GM19035 (cell line): ENCODE measurements around the gene ACADS.

ENCODE experiments used
- ATAC-seq: cut with Tn5 transposase; IDR thresholded peaks from one replicate; pipeline ENCODE4 v1.9.1; 2021; ENCODE audit not compliant: unreplicated experiment

The ACADS gene, protein sequence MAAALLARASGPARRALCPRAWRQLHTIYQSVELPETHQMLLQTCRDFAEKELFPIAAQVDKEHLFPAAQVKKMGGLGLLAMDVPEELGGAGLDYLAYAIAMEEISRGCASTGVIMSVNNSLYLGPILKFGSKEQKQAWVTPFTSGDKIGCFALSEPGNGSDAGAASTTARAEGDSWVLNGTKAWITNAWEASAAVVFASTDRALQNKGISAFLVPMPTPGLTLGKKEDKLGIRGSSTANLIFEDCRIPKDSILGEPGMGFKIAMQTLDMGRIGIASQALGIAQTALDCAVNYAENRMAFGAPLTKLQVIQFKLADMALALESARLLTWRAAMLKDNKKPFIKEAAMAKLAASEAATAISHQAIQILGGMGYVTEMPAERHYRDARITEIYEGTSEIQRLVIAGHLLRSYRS

DNA sequence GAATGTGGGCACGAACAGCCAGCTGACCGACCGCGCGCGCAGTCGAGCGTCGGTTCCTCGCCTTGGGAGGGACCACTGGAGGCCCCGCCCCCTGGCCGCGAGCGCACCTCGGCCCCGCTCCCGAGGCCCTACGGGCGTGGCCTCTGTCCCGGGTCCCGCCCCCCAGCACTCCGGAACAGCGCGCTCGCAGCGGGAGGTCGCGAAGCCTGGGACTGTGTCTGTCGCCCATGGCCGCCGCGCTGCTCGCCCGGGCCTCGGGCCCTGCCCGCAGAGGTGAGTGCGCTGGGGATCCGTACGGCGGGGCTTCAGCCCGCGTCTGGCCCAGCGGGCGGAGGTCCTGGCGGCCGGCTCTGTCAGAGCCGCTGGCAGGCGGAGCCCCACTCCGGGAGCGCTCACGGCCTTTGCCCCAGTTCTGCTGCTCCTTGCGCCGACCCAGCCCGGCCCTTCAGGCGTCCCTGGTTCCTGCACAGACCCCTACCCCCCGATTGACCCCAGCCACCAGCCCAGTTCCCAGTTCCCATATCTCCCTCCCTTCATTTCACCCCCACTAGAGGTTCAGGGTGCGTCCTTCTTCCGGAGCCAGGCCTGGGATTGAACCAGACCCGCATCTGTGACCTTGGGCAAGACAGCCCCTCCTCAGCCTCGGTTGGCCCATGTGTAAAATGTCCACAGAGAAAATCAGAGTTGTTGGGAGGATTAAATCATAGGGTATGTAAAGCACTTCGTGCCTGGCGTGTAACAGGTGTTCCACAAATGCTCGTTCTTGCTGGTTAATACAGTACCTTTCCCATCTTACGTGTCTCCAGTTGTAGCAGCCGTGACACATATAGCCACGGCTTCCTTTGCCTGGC is at the start of gene ACADS:
Gene ACADS (plus strand): TSS at position 168 of the 851 bp plus-strand sequence. CDS start 60 bp downstream, at position 228.
- ATAC-seq, result peak; percentile 95

GRCh38 chr12:120677765-120678473 is 47.7 kb upstream of the ACADS start:
- peak; percentile 53 for ATAC-seq

- peak; percentile 27 for ATAC-seq
Observed at GRCh38 chr12:120678572-120678971, 47.1 kb upstream of the ACADS start.

DNA sequence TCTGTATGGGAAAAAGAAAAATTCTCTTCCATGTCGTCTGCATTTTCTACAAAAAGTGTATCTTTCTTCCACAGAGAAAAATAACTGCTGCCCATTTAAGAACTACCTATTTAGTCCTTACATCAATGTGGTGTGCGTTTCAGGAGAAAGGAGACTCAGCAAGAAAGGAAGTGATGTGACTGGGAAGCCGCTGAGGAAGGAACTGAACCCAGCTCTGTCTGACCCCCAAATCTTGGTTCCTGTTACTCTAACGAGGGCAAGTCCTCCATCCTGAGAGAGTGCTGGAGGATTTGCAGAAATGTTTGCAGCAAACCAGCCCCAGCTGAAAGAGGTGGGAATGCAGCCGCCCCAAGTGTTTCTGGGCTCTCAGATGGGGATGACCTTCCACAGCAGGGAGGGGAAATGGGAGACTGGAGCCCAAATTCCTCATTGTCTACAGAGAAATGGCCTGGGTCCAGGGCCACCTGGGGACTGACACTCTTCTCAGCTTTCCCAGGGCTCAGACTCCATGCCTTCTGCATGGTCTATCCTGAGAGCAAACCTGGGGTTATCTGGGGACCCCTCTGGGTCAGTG is 45.4 kb upstream of the ACADS start:
- no peak for ATAC-seq

DNA sequence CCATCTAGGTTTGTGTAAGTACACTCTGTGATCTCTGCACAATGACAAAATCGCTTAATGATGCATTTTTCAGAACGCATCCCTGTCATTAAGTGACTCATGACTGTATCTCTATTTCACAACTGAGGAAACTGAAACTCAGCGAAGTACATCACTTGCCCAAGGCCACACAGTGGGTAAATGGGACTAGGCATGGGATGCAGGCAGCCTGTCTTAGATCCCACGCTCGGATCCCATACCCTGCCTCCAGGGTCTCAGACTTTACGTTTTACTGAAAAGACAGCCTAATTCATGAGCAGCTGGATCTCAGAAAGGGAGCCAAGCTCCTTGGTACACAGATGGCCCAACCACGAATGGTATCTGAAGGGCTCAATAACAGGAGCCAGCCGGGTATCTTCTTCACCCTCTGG is 41.1 kb upstream of the ACADS start:
- ATAC-seq, result no peak

GRCh38 chr12:120685522-120685921 is 40.1 kb upstream of the ACADS start:
- no peak for ATAC-seq

DNA sequence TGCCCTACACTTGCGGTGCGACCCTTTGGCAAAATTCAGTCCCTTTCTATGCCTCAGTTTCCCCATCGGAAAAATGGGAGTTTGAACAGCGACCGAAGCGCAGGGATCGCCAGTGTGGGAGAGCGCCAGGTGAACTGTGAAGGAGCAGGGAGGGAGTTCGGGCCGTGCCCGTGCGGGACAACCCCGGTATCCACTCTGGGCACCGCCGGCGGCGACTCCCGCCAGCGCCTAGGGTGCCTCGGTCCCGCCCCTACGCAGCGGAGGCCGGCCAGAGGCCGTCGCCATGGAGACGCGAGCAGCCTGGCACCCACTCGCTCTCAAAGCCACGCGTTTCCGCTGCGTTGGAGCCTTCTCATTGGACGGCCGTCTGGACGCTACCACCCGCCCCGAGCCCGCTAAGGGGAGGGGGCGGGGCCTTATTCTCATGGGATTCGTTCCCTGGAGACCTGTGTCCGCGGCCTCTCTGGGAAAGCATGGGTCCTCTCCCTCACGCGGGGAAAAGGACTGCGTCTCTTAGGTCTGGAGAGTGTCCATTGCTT is 39.4 kb upstream of the ACADS start:
- ATAC-seq, result peak; percentile 65

GRCh38 chr12:120686690-120687577 is 38.7 kb upstream of the ACADS start, which contains the start of gene MLEC:
Gene MLEC, plus strand, starts transcription at chr12:120687149. Its CDS starts 148 bp downstream, at chr12:120687297.
- ATAC-seq, result peak; percentile 68

DNA sequence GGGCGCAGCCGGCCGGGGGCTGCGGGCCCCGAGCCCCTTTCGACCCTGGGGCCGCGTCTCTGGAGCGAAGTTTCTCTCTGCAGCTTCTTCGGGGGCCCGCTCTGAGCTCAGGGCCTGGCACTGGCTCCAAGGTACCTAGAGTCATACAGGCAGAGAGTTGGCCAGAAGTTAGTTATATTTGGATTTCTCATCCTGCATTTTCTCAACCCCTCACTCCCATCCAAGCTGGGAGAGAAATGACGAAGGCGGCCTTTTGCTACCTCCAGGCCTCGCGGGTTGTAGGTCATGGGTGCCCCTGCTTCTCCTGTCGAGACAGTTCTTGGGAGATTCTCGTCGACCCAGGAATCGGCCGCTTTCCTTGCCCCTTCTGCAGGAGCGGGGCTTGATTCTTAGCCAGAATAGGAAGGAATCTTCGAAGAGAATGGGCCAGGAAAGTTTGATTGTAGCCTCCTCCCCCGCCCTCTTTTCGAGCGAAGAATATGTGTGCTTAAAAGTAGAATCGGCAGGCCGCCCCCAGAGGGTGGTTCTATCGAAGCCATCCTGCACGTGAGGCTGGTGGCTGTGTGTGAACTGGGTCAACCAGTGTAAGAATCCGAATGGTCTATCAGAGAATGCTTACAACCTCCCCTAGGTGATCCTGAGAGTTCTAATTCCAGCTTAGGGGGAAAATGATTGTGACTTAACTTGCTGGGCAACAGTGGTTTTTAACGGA is 37.9 kb upstream of the ACADS start:
- no peak for ATAC-seq

GRCh38 chr12:120688527-120689071 is 37.0 kb upstream of the ACADS start:
- no peak for ATAC-seq

DNA sequence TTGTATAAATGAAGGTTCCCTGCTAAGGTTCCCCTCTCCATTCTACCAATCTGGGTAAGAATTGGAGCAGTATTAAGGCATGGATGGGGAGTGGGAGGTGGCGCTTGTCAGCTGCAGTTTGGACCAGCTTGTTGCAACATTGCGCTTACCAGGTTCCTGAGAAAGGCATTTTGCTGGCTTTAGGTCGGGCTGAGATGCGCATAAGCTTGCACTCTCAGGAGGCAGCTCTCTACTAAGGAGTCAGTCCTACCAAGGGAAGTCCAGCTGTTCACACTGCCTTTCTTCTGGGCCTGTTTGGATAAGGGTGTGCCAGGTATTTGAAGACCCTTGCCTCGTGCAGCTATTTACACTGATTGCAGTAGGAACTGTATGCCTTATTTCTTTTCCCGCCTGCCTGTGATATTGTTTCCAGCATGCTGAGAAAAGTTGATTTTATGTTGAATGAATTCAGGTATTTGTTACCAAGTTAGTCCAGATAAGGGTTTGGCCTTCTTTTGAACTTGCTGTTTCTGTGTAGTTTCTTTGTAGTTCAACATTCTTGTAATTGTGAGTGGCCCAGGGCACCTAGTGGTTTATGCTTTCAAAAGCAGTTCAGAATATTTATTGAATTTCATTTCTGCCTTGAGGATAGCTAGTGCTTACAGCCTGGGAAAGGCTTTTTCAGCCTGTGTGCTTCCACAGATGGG is 36.1 kb upstream of the ACADS start:
- no peak for ATAC-seq

DNA sequence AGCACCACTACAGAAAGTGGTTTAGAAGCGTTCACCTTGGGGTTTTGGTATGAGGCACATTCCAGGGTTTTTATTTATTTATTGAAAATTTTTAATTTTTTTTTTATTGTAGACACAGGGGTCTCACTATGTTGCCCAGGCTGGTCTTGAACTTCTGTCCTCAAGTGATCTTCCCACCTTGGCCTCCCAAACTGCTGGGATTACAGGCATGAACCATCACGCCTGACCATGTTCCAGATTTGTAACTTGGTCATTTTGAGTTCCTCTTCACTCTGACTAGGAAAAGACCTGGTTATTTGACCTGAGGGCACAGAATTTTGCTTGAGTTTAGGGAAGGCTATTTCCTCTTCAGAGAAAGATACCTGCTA is 35.6 kb upstream of the ACADS start:
- no peak for ATAC-seq

DNA sequence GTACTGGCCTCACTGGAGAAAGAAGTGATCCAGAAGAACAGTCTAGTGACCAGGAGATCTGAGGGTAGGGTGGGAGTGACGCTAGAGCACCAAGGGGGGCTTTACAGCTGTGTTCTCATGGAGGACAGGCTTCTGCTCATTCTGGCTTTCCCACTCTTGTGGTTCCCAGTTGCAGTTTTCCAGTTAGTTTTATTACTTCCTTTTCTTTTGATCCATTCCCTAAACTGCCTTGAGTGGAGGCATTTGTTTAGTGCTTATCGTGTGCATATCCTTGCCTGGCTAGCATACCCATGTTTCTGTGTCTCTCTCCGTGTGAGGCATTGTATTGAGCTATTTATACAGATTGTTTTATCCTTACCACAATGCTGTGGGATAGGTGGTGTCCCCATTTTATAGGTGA is 34.6 kb upstream of the ACADS start:
- no peak for ATAC-seq

- no peak for ATAC-seq
Observed at GRCh38 chr12:120692524-120693033, 33.0 kb upstream of the ACADS start.

GRCh38 chr12:120693848-120694247 is 31.8 kb upstream of the ACADS start:
- no peak for ATAC-seq

DNA sequence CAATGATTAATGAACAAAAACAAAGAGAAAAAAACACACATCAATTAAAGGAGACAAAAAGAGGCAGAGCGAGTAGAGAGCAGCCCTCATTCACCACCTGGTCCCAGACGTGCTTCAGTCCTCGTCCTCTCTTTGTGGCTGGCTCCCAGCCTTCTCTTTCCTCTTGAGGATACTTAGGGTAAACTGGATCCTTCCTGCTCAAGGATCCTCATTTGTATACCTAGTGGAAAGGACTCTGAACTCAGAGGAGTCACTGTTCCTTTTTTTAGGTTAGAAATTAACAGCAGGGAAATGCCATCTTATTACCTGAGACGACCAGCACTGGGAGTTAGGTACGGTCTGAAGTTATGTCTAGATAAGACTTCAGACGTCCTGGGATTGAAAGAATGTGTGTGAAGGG is 29.0 kb upstream of the ACADS start:
- no peak for ATAC-seq

GRCh38 chr12:120697344-120697743 is 28.3 kb upstream of the ACADS start:
- ATAC-seq, result no peak

DNA sequence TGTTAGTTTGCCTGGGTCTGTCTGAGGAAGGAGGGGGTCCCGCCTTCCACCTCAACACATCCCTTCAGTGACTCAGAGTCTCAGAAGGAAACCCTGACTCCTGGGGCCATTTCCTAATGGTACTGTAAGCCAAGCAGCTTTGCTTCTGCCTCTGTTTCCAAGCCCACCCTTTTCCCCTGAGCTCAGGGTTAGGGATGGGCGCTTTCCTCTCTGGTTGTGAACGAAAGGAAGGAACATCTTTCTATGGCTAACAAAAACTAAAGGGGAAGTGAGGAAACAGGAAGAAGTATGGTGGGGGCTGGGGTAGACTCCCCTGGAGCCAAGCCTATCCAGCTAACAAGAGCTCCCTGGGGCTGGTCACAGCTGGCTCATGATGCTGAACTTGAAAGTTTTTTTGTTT is 27.0 kb upstream of the ACADS start:
- no peak for ATAC-seq
